DOHH2 (cell line): ENCODE measurements around the gene PHC3.

ENCODE experiments used
- H3F3A ChIP-seq: fragments of 200-600 bp; sonication (generic), shearing (Covaris generic); 2 replicates; pipeline ENCODE4 v1.6.0; 2016; ENCODE audit warnings: antibody characterized with exemption, mild to moderate bottlenecking; ENCODE audit not compliant: control insufficient read depth, insufficient read depth
- H3K27ac ChIP-seq: fragments of 200-600 bp; sonication (generic); 2 replicates; pipeline ENCODE4 v1.5.1; 2014; ENCODE audit warnings: low read depth, mild to moderate bottlenecking, low read length, moderate library complexity
- H3K27me3 ChIP-seq: fragments of 200-600 bp; sonication (generic); 2 replicates; pipeline ENCODE4 v1.6.1; 2014; ENCODE audit warnings: mild to moderate bottlenecking, low read length, mixed read lengths; ENCODE audit not compliant: control insufficient read depth
- H3K36me3 ChIP-seq: fragments of 200-600 bp; sonication (generic); 2 replicates; pipeline ENCODE4 v1.6.1; 2014; ENCODE audit warnings: mild to moderate bottlenecking, low read length, moderate library complexity, mixed read lengths; ENCODE audit not compliant: control insufficient read depth
- H3K4me1 ChIP-seq: fragments of 200-600 bp; sonication (generic); 2 replicates; pipeline ENCODE4 v1.6.1; 2014; ENCODE audit warnings: mild to moderate bottlenecking, low read length, mixed read lengths; ENCODE audit not compliant: control insufficient read depth
- H3K4me2 ChIP-seq: fragments of 200-600 bp; sonication (generic); 2 replicates; pipeline ENCODE4 v1.6.0; 2014; ENCODE audit warnings: mild to moderate bottlenecking, low read length, moderate library complexity
- H3K4me3 ChIP-seq: fragments of 200-600 bp; sonication (generic); 2 replicates; pipeline ENCODE4 v1.5.1; 2014; ENCODE audit warnings: mild to moderate bottlenecking, low read length, mixed read lengths
- H3K79me2 ChIP-seq: fragments of 200-600 bp; sonication (generic); 2 replicates; pipeline ENCODE4 v1.6.1; 2014; ENCODE audit warnings: mild to moderate bottlenecking, low read length, mixed read lengths; ENCODE audit not compliant: control insufficient read depth
- H3K9me2 ChIP-seq: fragments of 200-600 bp; sonication (generic); replicated peaks from 2 replicates; pipeline ENCODE4 v1.6.1; 2014; ENCODE audit warnings: mild to moderate bottlenecking, low read length, mixed read lengths; ENCODE audit not compliant: control insufficient read depth
- H3K9me3 ChIP-seq: fragments of 200-600 bp; sonication (generic); 2 replicates; pipeline ENCODE4 v1.6.1; 2014; ENCODE audit warnings: antibody characterized with exemption, low read length, mixed read lengths; ENCODE audit not compliant: control insufficient read depth, insufficient read depth
- H4K20me1 ChIP-seq: fragments of 200-600 bp; sonication (generic); 2 replicates; pipeline ENCODE4 v1.6.0; 2014; ENCODE audit warnings: low read depth, mild to moderate bottlenecking, antibody characterized with exemption, low read length, moderate library complexity; ENCODE audit not compliant: control insufficient read depth, insufficient read depth
- EZH2phosphoT487 ChIP-seq: fragments of 200-600 bp; sonication (generic); IDR thresholded peaks from 2 replicates; pipeline ENCODE4 v1.6.1; 2017; ENCODE audit warnings: borderline replicate concordance, mild to moderate bottlenecking, antibody characterized with exemption, low read length, moderate library complexity, mixed read lengths
- TF ChIP-seq, protein P1 (sequence below): fragments of 200-600 bp; sonication (generic); IDR thresholded peaks from one replicate; pipeline ENCODE4 v1.5.1; 2014; ENCODE audit warnings: antibody characterized with exemption, mild to moderate bottlenecking, low read depth, low read length; ENCODE audit not compliant: poor library complexity, severe bottlenecking

Gene PHC3

DNA sequence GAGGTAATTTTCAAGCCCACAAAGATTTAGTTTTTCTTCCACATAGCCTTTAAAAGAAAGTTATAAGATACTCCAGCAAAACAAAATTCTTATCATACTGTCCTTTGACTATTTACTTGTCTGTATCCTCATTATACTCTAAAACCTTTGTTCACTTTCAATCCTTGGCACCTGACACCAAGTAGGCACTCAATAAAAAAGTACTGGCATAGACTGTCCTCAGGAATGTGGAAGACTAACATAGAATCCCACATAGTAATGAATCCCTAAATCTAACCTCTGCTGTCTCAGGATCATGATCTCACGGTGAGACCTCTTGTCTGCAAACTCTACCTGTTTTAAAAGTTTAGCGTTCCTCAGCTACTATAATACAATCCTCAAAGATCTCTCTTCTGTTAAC is 21.6 kb downstream of the PHC3 start:
- H3K4me2 ChIP-seq: no peak overlapping the region
- H3K79me2 ChIP-seq: peaks cover 95% of the 10 kb centered on the region
- no peak overlapping the region for H3K27ac ChIP-seq
- H4K20me1 ChIP-seq: no peaks in the 10 kb centered on the region
- no peaks in the 10 kb centered on the region for H3K27me3 ChIP-seq
- peaks cover 18% of the 10 kb centered on the region for H3F3A ChIP-seq
- H3K4me3 ChIP-seq: no peak overlapping the region
- no peaks in the 10 kb centered on the region for H3K9me3 ChIP-seq
- H3K4me1 ChIP-seq: peaks cover 32% of the 10 kb centered on the region
- TF ChIP-seq EZH2phosphoT487: no peak
- TF ChIP-seq, protein P1, sequence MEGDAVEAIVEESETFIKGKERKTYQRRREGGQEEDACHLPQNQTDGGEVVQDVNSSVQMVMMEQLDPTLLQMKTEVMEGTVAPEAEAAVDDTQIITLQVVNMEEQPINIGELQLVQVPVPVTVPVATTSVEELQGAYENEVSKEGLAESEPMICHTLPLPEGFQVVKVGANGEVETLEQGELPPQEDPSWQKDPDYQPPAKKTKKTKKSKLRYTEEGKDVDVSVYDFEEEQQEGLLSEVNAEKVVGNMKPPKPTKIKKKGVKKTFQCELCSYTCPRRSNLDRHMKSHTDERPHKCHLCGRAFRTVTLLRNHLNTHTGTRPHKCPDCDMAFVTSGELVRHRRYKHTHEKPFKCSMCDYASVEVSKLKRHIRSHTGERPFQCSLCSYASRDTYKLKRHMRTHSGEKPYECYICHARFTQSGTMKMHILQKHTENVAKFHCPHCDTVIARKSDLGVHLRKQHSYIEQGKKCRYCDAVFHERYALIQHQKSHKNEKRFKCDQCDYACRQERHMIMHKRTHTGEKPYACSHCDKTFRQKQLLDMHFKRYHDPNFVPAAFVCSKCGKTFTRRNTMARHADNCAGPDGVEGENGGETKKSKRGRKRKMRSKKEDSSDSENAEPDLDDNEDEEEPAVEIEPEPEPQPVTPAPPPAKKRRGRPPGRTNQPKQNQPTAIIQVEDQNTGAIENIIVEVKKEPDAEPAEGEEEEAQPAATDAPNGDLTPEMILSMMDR: no peak
- H3K36me3 ChIP-seq: peaks cover 88% of the 10 kb centered on the region
- no peaks in the 10 kb centered on the region for H3K9me2 ChIP-seq

DNA sequence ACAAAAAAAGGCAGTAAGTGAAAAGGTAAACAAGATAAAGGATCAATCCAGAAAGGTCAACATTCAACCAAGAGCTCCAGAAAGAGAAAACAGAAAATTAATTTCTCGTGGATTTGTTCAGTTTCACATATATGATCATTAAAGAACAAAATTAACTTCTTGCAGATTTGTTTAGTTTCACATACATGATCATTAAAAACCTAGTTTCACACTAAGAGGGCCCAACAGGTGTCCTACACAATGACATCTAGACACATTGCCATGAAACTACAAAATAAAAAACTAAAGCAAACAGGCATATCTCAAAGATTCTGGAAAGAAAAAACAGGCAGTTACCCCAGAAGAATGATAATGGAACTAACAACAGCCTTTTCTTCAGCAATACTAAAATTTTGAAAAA is 22.1 kb downstream of the PHC3 start:
- H4K20me1 ChIP-seq: no peaks in the 10 kb centered on the region
- peaks cover 87% of the 10 kb centered on the region for H3K36me3 ChIP-seq
- peaks cover 37% of the 10 kb centered on the region for H3K4me1 ChIP-seq
- H3K27me3 ChIP-seq: no peaks in the 10 kb centered on the region
- peaks cover 22% of the 10 kb centered on the region for H3F3A ChIP-seq
- H3K4me3 ChIP-seq: no peak overlapping the region
- H3K9me2 ChIP-seq: no peaks in the 10 kb centered on the region
- H3K4me2 ChIP-seq: no peak overlapping the region
- H3K79me2 ChIP-seq: peaks cover 94% of the 10 kb centered on the region
- TF ChIP-seq EZH2phosphoT487: no peak
- TF ChIP-seq, protein P1: no peak
- H3K9me3 ChIP-seq: no peaks in the 10 kb centered on the region
- no peak overlapping the region for H3K27ac ChIP-seq

DNA sequence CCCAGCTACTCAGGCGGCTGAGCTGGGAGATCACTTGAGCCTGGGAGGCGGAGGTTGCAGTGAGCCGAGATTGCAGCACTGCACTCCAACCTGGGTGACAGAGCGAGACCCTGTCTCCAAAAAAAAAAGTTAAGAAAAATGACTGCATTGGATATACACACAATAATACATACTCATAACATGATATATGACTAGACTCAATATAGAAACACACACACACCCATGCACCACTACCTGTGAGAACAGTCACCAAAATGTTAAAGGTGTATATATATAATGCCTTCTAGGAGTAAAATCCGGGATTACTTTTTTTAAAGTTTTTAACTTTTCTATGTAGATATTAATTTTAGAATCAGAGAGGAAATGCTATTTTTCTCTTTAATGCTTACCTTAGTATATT is 25.9 kb downstream of the PHC3 start:
- H3K27me3 ChIP-seq: no peaks in the 10 kb centered on the region
- H3K4me3 ChIP-seq: peak overlapping the region; percentile 68
- H3K4me1 ChIP-seq: peaks cover 58% of the 10 kb centered on the region
- TF ChIP-seq EZH2phosphoT487: no peak
- TF ChIP-seq, protein P1: no peak
- H3F3A ChIP-seq: peaks cover 25% of the 10 kb centered on the region
- no peaks in the 10 kb centered on the region for H3K9me2 ChIP-seq
- no peaks in the 10 kb centered on the region for H4K20me1 ChIP-seq
- peak overlapping the region; percentile 96 for H3K4me2 ChIP-seq
- peaks cover 93% of the 10 kb centered on the region for H3K79me2 ChIP-seq
- H3K36me3 ChIP-seq: peaks cover 72% of the 10 kb centered on the region
- H3K9me3 ChIP-seq: no peaks in the 10 kb centered on the region
- H3K27ac ChIP-seq: peak overlapping the region; percentile 94
